Measurements from ENCODE around the gene CACNB1.

- TF ChIP-seq CTCF (IDR thresholded peaks at IDR 0.05) (peak; percentile 85), JUND (IDR thresholded peaks at IDR 0.05) (no peak), EZH2phosphoT487 (IDR thresholded peaks at IDR 0.05; ENCODE audit: borderline replicate concordance, low read depth) (no peak), USF2 (IDR thresholded peaks at IDR 0.05; ENCODE audit: borderline replicate concordance, low read depth, low read length) (no peak), REST (IDR thresholded peaks at IDR 0.05; ENCODE audit: low read depth, low read length) (no peak), TEAD4 (IDR thresholded peaks at IDR 0.05; ENCODE audit: borderline replicate concordance, insufficient read depth) (no peak), MXI1 (IDR thresholded peaks at IDR 0.05; ENCODE audit: low read depth, low read length) (no peak), RFX5 (IDR thresholded peaks at IDR 0.05; ENCODE audit: low read length) (no peak), TCF12 (IDR thresholded peaks at IDR 0.05) (no peak), POLR2AphosphoS5 (IDR thresholded peaks at IDR 0.05; ENCODE audit: low read depth, low read length) (no peak)
Measured at GRCh38 chr17:39174920-39175694, 22.4 kb downstream of the CACNB1 start.
